Spinal cord (tissue), 10 donors: ENCODE data around the gene COL25A1. TPM values are rescaled to one million over a fixed set of nuclear protein-coding genes. Genes with fewer than 3 reads are reported as not detected.
A peak's percentile ranks its signal among the peaks of the same experiment; 100 is the strongest.
"Not testable (repeated sequence)": the region's sequence is repeated elsewhere in the genome, so short reads cannot be mapped to it uniquely, and the experiment has no call there.

Experiments
- DNase-seq, 6 donors: peaks; one replicate each; pipeline versions ENCODE4 v3.0.0 to v3.0.0-alpha.2; 2013 to 2015; ENCODE audit warnings: low spot score in 6 of 6, low read depth in 4 of 6
- H3K27ac ChIP-seq: one replicate; pipeline ENCODE4 v1.5.1; 2013; ENCODE audit warnings: low read depth, low read length, control low read depth
- H3K27me3 ChIP-seq: one replicate; pipeline ENCODE4 v1.6.1; 2013; ENCODE audit warnings: low read length; ENCODE audit not compliant: control insufficient read depth, insufficient read depth
- H3K36me3 ChIP-seq: one replicate; pipeline ENCODE4 v1.6.1; 2013; ENCODE audit warnings: low read length; ENCODE audit not compliant: control insufficient read depth, insufficient read depth
- H3K4me1 ChIP-seq: one replicate; pipeline ENCODE4 v1.6.1; 2013; ENCODE audit warnings: low read length; ENCODE audit not compliant: control insufficient read depth, insufficient read depth
- H3K4me3 ChIP-seq: one replicate; pipeline ENCODE4 v1.5.1; 2013; ENCODE audit warnings: low read depth, low read length, control low read depth
- H3K9me3 ChIP-seq: one replicate; pipeline ENCODE4 v1.6.1; 2013; ENCODE audit warnings: low read length; ENCODE audit not compliant: control insufficient read depth, insufficient read depth
- WGBS: methylation state at CpG from one replicate; pipeline ENCODE4 v1.1.5; 2013; ENCODE audit warnings: missing lambda C conversion rate; ENCODE audit not compliant: insufficient coverage; 5-methylcytosine and 5-hydroxymethylcytosine counted together
- polyA plus RNA-seq, 2 donors: library from polyadenylated mRNA; unstranded; fragments of 120-200 nt; gene quantifications; one replicate each; pipeline ENCODE4 v1.2.1, GENCODE V29; 2013; ENCODE audit not compliant: insufficient read length in 2 of 2
- total RNA-seq, 2 donors: library from RNA; depleted of rRNA in 1 of 2; stranded (reverse); fragments of 120-200 nt in 1 of 2; fragments of >200 nt in 1 of 2; gene quantifications; one replicate each; pipeline versions ENCODE4 v1.2.3 to v1.2.4, GENCODE V29; 2013 to 2014
- donor health status: healthy.

COL25A1 gene
- total and polyA plus RNA-seq, 4 donors: 9.3 to 33.6 (median 13.4) TPM

DNA sequence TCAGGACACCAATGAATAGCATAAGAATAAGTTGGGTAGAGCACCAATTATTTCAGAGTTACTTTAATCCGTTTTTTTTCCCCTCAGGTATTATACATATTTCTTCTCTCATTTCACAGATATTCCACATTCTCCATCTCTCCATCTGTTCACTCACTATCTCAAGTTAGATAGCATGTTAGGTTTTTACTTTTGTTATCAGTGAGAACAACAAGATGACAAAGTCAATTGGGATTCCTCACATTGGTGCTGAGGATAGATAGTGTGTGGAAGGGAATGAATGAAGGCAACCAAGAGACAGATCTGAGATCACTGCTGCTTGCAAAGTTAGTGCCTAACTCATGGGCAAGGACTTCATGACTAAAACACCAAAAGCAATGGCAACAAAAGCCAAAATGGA lies 427.7 kb downstream of the COL25A1 start:
- no CpG with 5 or more reads among the region's 1 CpG for WGBS
- H3K4me1 ChIP-seq: no peaks in the 10 kb centered on the region
- DNase-seq: no peak
- no peak overlapping the region for H3K27ac ChIP-seq
- H3K4me3 ChIP-seq: no peak overlapping the region
- H3K27me3 ChIP-seq: no peaks in the 10 kb centered on the region
- no peaks in the 10 kb centered on the region for H3K9me3 ChIP-seq
- H3K36me3 ChIP-seq: no peaks in the 10 kb centered on the region

DNA sequence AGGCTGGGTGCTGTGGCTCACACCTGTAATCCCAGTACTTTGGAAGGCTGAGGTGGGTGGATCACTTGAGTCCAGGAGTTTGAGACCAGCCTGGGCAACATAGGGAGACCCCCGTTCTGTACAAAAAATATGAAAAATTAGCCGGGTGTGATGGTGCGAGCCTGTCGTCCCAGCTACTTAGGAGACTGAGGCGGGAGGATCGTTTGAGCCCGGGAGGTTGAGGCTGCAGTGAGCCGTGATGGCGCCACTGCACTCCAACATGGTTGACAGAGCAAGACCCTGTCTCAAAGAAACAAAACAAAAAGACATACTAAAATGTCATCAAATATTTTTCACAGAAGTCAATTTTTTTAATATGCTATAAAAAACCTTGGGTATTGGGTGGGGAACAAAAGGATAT lies 432.5 kb downstream of the COL25A1 start:
- H3K36me3 ChIP-seq, H3K4me1 ChIP-seq, H3K27ac ChIP-seq, H3K9me3 ChIP-seq, H3K27me3 ChIP-seq, DNase-seq, H3K4me3 ChIP-seq: not testable (repeated sequence)
- 95% methylated on average over 7 of the region's 9 CpGs for WGBS

- Histone ChIP-seq H3K9me3 (no peaks in the 10 kb centered on the region), H3K4me1 (no peaks in the 10 kb centered on the region), H3K27ac (no peak overlapping the region), H3K27me3 (no peaks in the 10 kb centered on the region), H3K4me3 (no peak overlapping the region), H3K36me3 (no peaks in the 10 kb centered on the region)
- no peak for DNase-seq
- 100% methylated on average over 1 of the region's 1 CpG for WGBS
These were observed 433.7 kb downstream of the COL25A1 start for GRCh38 chr4:108868606-108869227.

- DNase-seq: peak in 1 of 6 donors; percentile 65
- no peak overlapping the region for H3K4me3 ChIP-seq
These were observed 435.0 kb downstream of the COL25A1 start for GRCh38 chr4:108867476-108867875.

DNA sequence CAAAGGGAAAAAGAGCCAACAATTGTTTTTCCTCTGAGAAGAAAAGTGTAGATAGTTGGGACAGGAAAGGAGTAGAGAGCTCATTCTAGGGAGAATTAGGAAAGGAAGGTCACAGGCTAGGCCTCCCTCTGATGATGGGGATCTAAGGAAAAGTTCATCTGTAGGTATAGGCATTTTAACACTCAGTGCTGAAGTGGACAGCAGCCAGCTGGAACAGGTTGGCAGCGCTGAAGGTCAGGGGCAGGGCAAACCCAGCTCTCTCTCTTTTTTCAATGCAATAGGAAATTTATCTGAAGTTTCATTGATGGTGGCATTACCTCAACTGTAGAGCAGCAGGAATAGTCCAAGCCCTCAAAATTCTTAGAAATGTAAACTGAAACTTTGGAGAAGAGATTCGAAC lies 441.1 kb downstream of the COL25A1 start:
- Histone ChIP-seq H3K4me3 (no peak overlapping the region), H3K27ac (no peak overlapping the region), H3K9me3 (no peaks in the 10 kb centered on the region), H3K36me3 (no peaks in the 10 kb centered on the region), H3K27me3 (no peaks in the 10 kb centered on the region), H3K4me1 (no peaks in the 10 kb centered on the region)
- DNase-seq: no peak
- WGBS: no CpG with 5 or more reads among the region's 2 CpGs

More at GRCh38 chr4:108867476-108867875, 435.0 kb downstream of the COL25A1 start:
- Histone ChIP-seq H3K9me3 (no peaks in the 10 kb centered on the region), H3K27ac (no peak overlapping the region), H3K4me1 (no peaks in the 10 kb centered on the region), H3K36me3 (no peaks in the 10 kb centered on the region), H3K27me3 (no peaks in the 10 kb centered on the region)

DNA sequence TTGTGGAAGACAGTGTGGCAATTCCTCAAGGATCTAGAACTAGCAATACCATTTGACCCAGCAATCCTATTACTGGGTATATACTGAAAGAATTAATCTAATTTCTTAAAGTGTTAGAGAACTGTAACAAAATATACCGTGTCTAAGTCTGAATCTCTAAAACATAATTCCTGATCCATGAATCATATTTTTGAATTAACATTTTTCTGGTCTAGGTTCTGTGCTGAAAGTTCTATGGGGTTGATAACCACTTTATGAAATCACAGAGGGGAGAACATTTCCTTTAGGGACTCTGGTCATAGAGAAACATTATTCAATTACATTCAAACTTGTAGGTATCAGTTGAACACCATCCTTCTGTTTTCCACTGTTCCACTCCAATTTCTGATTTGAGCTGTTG lies 447.7 kb downstream of the COL25A1 start:
- Histone ChIP-seq H3K9me3 (no peaks in the 10 kb centered on the region), H3K36me3 (no peaks in the 10 kb centered on the region), H3K4me3 (no peak overlapping the region), H3K4me1 (no peaks in the 10 kb centered on the region), H3K27me3 (no peaks in the 10 kb centered on the region), H3K27ac (no peak overlapping the region)
- no CpG with 5 or more reads among the region's 1 CpG for WGBS
- no peak for DNase-seq

GRCh38 chr4:108852691-108853090 lies 449.8 kb downstream of the COL25A1 start:
- Histone ChIP-seq H3K4me3 (no peak overlapping the region), H3K27me3 (no peaks in the 10 kb centered on the region), H3K9me3 (no peaks in the 10 kb centered on the region), H3K36me3 (no peaks in the 10 kb centered on the region), H3K27ac (no peak overlapping the region), H3K4me1 (no peaks in the 10 kb centered on the region)
- WGBS: no CpG with 5 or more reads among the region's 1 CpG
- DNase-seq: no peak

GRCh38 chr4:108851366-108851765 lies 451.1 kb downstream of the COL25A1 start:
- DNase-seq: no peak
- no peaks in the 10 kb centered on the region for H3K4me1 ChIP-seq
- no peak overlapping the region for H3K4me3 ChIP-seq
- no peak overlapping the region for H3K27ac ChIP-seq
- H3K27me3 ChIP-seq: no peaks in the 10 kb centered on the region
- H3K36me3 ChIP-seq: no peaks in the 10 kb centered on the region
- H3K9me3 ChIP-seq: no peaks in the 10 kb centered on the region
- WGBS: no CpG with 5 or more reads among the region's 2 CpGs

DNA sequence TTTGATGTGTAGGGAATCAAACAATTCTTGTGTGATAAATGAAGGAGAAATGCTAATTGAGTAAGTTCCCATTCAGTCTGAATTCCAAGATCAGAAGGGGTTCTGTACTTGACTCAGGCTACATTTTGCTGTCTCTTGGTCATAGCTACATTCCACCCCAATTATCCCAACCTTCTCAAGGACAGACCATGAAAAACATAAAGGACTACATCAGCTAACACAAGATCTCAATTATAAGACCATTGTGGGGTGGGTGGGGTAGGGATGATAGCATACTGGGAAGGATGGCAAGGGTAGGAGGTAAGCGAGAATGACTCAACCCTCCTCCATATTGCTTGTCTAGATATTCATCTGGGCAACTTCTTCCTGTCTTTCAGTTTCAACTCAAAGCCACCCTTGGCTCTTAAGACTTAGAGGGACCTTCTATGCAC lies 452.2 kb downstream of the COL25A1 start:
- Histone ChIP-seq H3K4me3 (no peak overlapping the region), H3K36me3 (no peaks in the 10 kb centered on the region), H3K4me1 (no peaks in the 10 kb centered on the region), H3K27ac (no peak overlapping the region), H3K9me3 (no peaks in the 10 kb centered on the region), H3K27me3 (no peaks in the 10 kb centered on the region)
- no peak for DNase-seq
- WGBS: no CpG with 5 or more reads among the region's 1 CpG

GRCh38 chr4:108849611-108850168 lies 452.8 kb downstream of the COL25A1 start:
- Histone ChIP-seq H3K27me3 (no peaks in the 10 kb centered on the region), H3K27ac (no peak overlapping the region), H3K36me3 (no peaks in the 10 kb centered on the region), H3K4me1 (no peaks in the 10 kb centered on the region), H3K4me3 (no peak overlapping the region), H3K9me3 (no peaks in the 10 kb centered on the region)
- WGBS: 93% methylated on average over 2 of the region's 3 CpGs
- no peak for DNase-seq
